ENCODE measurements around the gene NAB2.

DNA sequence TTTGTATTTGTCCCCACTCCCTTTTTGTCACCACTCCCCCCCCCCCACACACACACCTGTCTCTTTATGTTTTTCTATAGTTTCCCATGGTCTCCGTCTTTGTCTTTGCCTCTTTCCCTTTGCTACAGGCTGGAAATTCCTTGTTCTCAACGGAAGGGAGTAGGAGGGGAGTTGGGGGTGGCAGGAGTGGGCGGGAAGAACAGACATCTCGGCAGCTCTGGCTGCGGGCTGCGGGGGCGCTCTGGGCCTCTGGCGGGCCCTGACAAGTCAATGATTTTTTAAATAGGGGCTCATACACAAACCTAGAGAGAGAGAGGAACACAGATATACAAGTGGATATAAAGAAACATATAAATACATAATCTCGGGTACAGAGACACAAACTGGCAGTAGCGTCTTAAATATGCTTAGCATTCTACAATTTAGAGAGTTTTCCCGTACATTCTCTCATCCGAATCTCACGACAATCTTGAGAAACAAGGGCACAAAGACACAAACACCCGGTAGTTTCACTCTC, 2.4 kb upstream of the NAB2 start:
- TF ChIP-seq, protein P1, sequence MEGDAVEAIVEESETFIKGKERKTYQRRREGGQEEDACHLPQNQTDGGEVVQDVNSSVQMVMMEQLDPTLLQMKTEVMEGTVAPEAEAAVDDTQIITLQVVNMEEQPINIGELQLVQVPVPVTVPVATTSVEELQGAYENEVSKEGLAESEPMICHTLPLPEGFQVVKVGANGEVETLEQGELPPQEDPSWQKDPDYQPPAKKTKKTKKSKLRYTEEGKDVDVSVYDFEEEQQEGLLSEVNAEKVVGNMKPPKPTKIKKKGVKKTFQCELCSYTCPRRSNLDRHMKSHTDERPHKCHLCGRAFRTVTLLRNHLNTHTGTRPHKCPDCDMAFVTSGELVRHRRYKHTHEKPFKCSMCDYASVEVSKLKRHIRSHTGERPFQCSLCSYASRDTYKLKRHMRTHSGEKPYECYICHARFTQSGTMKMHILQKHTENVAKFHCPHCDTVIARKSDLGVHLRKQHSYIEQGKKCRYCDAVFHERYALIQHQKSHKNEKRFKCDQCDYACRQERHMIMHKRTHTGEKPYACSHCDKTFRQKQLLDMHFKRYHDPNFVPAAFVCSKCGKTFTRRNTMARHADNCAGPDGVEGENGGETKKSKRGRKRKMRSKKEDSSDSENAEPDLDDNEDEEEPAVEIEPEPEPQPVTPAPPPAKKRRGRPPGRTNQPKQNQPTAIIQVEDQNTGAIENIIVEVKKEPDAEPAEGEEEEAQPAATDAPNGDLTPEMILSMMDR (IDR thresholded peaks at IDR 0.05 in 2 of 3, conservative IDR thresholded peaks at IDR 0.05 in 1 of 3; ENCODE audit: control insufficient read depth in 2 of 3, extremely low read depth in 1 of 3, insufficient read depth in 1 of 3, low read depth in 3 of 3, low read length in 3 of 3): peak; percentile 35 to 45 (median 45); a peak in 5 of 6 replicates
- TF ChIP-seq, protein P2, sequence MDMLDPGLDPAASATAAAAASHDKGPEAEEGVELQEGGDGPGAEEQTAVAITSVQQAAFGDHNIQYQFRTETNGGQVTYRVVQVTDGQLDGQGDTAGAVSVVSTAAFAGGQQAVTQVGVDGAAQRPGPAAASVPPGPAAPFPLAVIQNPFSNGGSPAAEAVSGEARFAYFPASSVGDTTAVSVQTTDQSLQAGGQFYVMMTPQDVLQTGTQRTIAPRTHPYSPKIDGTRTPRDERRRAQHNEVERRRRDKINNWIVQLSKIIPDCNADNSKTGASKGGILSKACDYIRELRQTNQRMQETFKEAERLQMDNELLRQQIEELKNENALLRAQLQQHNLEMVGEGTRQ (IDR thresholded peaks at IDR 0.05; ENCODE audit: borderline replicate concordance, low read depth, low read length): no peak
- no peak for TF ChIP-seq POLR2A (IDR thresholded peaks at IDR 0.05; ENCODE audit: low read depth, low read length)
- TF ChIP-seq GATAD2B (conservative IDR thresholded peaks at IDR 0.05; ENCODE audit: low read depth): peak; percentile 12; the same call in 1 of the 2 replicates
- peak in 1 of 2 experiments; percentile 97; a peak in 2 of 3 replicates for TF ChIP-seq EGR1 (IDR thresholded peaks at IDR 0.05; ENCODE audit: borderline replicate concordance in 1 of 2, low read depth in 2 of 2, low read length in 2 of 2)
- no peak for TF ChIP-seq TCF7 (IDR thresholded peaks at IDR 0.05; ENCODE audit: borderline replicate concordance)
